Ovary (tissue), 3 donors: Measurements from ENCODE around the gene TRPM4.

Experiments
- POLR2A ChIP-seq: fragments of 450-650 bp; IDR thresholded peaks from one replicate; pipeline ENCODE4 v1.6.1; 2017; ENCODE audit warnings: antibody characterized with exemption, mild to moderate bottlenecking, moderate library complexity
- TF ChIP-seq, protein P1 (sequence below), 3 donors: fragments of 450-650 bp in 2 of 3; fragments of 200-600 bp in 1 of 3; IDR thresholded peaks; one replicate each; pipeline versions ENCODE4 v1.5.1 to v1.8.0; 2016 to 2022; ENCODE audit warnings: antibody characterized with exemption in 3 of 3, mild to moderate bottlenecking in 1 of 3
- donor health status: DM: no; HTN: no; CAD: no.

- TF ChIP-seq, protein P1, sequence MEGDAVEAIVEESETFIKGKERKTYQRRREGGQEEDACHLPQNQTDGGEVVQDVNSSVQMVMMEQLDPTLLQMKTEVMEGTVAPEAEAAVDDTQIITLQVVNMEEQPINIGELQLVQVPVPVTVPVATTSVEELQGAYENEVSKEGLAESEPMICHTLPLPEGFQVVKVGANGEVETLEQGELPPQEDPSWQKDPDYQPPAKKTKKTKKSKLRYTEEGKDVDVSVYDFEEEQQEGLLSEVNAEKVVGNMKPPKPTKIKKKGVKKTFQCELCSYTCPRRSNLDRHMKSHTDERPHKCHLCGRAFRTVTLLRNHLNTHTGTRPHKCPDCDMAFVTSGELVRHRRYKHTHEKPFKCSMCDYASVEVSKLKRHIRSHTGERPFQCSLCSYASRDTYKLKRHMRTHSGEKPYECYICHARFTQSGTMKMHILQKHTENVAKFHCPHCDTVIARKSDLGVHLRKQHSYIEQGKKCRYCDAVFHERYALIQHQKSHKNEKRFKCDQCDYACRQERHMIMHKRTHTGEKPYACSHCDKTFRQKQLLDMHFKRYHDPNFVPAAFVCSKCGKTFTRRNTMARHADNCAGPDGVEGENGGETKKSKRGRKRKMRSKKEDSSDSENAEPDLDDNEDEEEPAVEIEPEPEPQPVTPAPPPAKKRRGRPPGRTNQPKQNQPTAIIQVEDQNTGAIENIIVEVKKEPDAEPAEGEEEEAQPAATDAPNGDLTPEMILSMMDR (IDR thresholded peaks at IDR 0.05), result no peak
- TF ChIP-seq POLR2A, result no peak
These were observed 43.5 kb downstream of the TRPM4 start for GRCh38 chr19:49201042-49201441.
